Spleen (tissue), 7 donors: Measurements from ENCODE around the gene TMEM204.

Experiments
- POLR2A ChIP-seq, 3 donors: fragments of 450-650 bp; IDR thresholded peaks; one replicate each; pipeline ENCODE4 v1.5.1; 2017; ENCODE audit warnings: antibody characterized with exemption in 3 of 3, mild to moderate bottlenecking in 1 of 3
- TF ChIP-seq, protein P1 (sequence below), 11 experiments: fragments of 200-600 bp in 7 of 11; fragments of 450-650 bp in 4 of 11; sonication (generic) in 4 of 11; IDR thresholded peaks in 8 of 11; conservative IDR thresholded peaks in 3 of 11; 1 replicate in 7 of 11; 2 replicates in 4 of 11; pipeline versions ENCODE4 v1.4.0 to v1.8.0; 2016 to 2021; ENCODE audit warnings: antibody characterized with exemption in 11 of 11, inconsistent platforms in 4 of 11, mild to moderate bottlenecking in 1 of 11
- donor health status: DM: no; HTN: no; CAD: no; lungs with moderate emphysema.
- donor health status: DM: no; HTN: no; CAD: no.
- donor health status: DM: no; HTN: no; CAD: no.

DNA sequence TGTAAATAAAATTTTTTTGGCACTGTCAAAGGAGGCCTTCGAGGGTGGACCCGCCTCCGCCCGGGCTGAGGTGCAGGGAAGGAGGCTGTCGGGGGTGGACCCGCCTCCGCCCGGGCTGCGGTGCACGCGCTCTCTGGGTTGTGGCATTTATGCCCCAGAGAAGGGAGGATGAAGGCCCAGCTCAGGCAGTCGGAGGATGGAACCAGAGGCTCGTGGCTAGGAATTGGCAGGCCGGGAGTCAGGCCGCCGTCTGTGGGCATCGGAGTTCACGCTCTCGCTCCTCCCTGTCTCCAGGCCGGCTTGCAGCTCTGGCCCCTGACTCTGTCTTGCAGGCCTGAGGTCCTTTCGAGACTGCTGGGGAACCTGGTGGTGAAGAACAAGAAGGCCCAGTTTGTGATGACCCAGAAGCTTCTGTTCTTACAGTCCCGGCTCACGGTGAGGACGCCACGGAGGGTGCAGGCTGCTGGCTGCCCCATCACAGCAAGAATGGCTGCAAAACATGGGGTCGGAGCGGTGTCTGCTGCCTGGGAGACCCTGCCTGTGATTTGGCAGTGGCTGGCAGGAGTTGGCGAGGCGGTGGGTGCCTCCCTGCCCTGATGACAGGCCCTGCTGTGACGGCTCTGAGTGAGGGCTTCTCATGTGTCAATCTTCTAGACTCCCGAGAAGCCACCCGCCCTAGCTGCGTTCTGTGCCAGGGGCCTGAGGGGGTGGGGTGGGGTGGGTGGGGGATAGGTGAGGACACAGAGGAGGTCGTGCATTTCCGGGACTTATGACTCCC lies 34.4 kb upstream of the TMEM204 start:
- TF ChIP-seq, protein P1, sequence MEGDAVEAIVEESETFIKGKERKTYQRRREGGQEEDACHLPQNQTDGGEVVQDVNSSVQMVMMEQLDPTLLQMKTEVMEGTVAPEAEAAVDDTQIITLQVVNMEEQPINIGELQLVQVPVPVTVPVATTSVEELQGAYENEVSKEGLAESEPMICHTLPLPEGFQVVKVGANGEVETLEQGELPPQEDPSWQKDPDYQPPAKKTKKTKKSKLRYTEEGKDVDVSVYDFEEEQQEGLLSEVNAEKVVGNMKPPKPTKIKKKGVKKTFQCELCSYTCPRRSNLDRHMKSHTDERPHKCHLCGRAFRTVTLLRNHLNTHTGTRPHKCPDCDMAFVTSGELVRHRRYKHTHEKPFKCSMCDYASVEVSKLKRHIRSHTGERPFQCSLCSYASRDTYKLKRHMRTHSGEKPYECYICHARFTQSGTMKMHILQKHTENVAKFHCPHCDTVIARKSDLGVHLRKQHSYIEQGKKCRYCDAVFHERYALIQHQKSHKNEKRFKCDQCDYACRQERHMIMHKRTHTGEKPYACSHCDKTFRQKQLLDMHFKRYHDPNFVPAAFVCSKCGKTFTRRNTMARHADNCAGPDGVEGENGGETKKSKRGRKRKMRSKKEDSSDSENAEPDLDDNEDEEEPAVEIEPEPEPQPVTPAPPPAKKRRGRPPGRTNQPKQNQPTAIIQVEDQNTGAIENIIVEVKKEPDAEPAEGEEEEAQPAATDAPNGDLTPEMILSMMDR (IDR thresholded peaks at IDR 0.05 in 8 of 11, conservative IDR thresholded peaks at IDR 0.05 in 3 of 11), result no peak
- no peak for TF ChIP-seq POLR2A (IDR thresholded peaks at IDR 0.05)
